ENCODE measurements around the gene GALR1.

DNA sequence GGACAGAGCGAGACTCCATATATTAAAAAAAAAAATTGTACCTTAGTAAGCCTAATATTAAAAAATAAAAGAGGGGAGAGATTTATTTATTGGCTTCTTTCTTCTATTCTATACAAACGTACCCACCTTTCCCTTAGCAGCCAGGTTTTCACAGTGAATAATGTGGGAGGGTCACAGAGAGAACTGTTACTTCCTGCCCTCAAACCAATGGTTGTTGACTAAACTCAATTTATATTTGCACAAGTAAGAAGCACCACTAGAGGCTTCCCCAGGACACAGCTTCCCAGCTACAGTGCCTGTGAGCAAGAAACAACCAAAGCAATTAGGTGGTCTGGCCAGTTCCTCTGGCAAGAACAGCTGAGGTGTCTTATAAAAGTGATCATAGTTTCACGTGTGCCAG, 28.9 kb upstream of the GALR1 start:
- no peak for TF ChIP-seq CTCF (IDR thresholded peaks at IDR 0.05)
- no peak for TF ChIP-seq RAD21 (IDR thresholded peaks at IDR 0.05; ENCODE audit: low read length)
- TF ChIP-seq FOSL2 (IDR thresholded peaks at IDR 0.05; ENCODE audit: borderline replicate concordance, low read depth) = no peak
